Stimulated activated CD4-positive, alpha-beta T cell treated with anti-CD3 and anti-CD28 coated beads, Interleukin-4, amount 100 ng/mL, for 24 hours (primary cell): ENCODE measurements around the gene EPHA1.
"Not testable (repeated sequence)": the region's sequence is repeated elsewhere in the genome, so short reads cannot be mapped to it uniquely, and the experiment has no call there.

Experiments
- DNase-seq: peaks from one replicate; pipeline ENCODE4 v3.0.0-alpha.2; 2020

EPHA1 gene

GRCh38 chr7:143429770-143430698 is 21.4 kb upstream of the EPHA1 start:
- no peak for DNase-seq

GRCh38 chr7:143426479-143427142 is 18.0 kb upstream of the EPHA1 start:
- no peak for DNase-seq

GRCh38 chr7:143424476-143424875 is 15.8 kb upstream of the EPHA1 start:
- not testable (repeated sequence) for DNase-seq

- DNase-seq: no peak
These were observed 13.4 kb upstream of the EPHA1 start for GRCh38 chr7:143422033-143422432.

GRCh38 chr7:143420624-143421023 is 12.0 kb upstream of the EPHA1 start:
- not testable (repeated sequence) for DNase-seq

- DNase-seq: no peak
These were observed 11.2 kb upstream of the EPHA1 start for GRCh38 chr7:143419880-143420279.

GRCh38 chr7:143418681-143419458 is 10.2 kb upstream of the EPHA1 start:
- DNase-seq: no peak

GRCh38 chr7:143417734-143418383 is 9.2 kb upstream of the EPHA1 start:
- DNase-seq: no peak

GRCh38 chr7:143416565-143417149 is 8.0 kb upstream of the EPHA1 start:
- DNase-seq: no peak

GRCh38 chr7:143415742-143416397 is 7.2 kb upstream of the EPHA1 start:
- DNase-seq: no peak

- not testable (repeated sequence) for DNase-seq
These were observed 6.6 kb upstream of the EPHA1 start for GRCh38 chr7:143415209-143415608.

GRCh38 chr7:143413123-143413522 is 4.5 kb upstream of the EPHA1 start:
- DNase-seq: no peak

GRCh38 chr7:143411976-143412708 is 3.5 kb upstream of the EPHA1 start:
- DNase-seq: no peak

- no peak for DNase-seq
These were observed 1.9 kb upstream of the EPHA1 start for GRCh38 chr7:143410521-143411004.

- no peak for DNase-seq
These were observed 387 bp downstream of the EPHA1 start for GRCh38 chr7:143408252-143408685.

GRCh38 chr7:143407287-143408251 is 1.1 kb downstream of the EPHA1 start:
- no peak for DNase-seq

GRCh38 chr7:143406002-143406357 is 2.7 kb downstream of the EPHA1 start:
- DNase-seq: no peak

GRCh38 chr7:143405173-143406001 is 3.3 kb downstream of the EPHA1 start:
- no peak for DNase-seq

- DNase-seq: not testable (repeated sequence)
These were observed 6.4 kb downstream of the EPHA1 start for GRCh38 chr7:143402233-143402632.
